GM12873 (cell line): ENCODE data around the gene USP36.

ENCODE experiments used
- CTCF ChIP-seq: IDR thresholded peaks from 2 replicates; pipeline ENCODE4 v1.5.1; 2012; ENCODE audit warnings: low read depth, mild to moderate bottlenecking, moderate library complexity, low read length, control low read depth; ENCODE audit not compliant: insufficient read depth; ENCODE audit errors: missing control alignments

USP36 gene

DNA sequence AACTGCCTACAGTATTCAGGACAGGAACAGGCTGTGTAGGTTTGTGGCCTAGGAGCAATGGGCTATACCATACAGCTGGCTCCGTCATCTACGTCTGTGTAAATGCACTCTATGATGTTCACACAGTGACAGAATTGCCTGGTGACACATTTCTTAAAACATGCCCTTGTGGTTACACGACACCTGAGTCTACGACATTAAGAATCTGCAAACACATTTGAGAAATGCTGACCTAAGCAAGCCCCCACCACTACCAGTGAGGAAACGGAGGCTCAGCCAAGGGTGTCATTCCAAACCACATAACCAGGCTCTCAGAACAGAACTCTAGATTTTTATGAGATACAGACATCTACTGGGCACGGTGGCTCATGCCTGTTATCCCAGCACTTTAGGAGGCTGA is 23.5 kb downstream of the USP36 start:
- TF ChIP-seq CTCF = no peak

GRCh38 chr17:78815696-78816095 is 24.9 kb downstream of the USP36 start:
- TF ChIP-seq CTCF = no peak

GRCh38 chr17:78812855-78813254 is 27.8 kb downstream of the USP36 start:
- TF ChIP-seq CTCF = no peak

DNA sequence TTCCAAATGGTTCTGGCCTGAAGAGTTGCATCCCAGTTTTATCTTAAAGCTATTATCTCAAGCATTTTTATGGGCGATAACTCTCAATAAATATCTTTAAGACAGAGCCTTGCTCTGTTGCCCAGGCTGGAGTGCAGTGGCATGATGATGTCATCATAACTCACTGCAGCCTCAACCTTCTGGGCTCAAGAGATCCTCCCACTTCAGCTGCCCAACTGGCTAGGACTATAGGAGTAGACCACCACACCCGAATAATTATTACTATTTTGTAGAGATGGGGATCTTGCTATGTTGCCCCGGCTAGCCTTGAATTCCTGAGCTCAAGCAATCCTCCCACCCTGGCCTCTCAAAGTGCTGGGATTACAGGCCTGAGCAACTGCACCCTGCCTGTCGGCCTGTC is 32.5 kb downstream of the USP36 start:
- no peak for TF ChIP-seq CTCF

DNA sequence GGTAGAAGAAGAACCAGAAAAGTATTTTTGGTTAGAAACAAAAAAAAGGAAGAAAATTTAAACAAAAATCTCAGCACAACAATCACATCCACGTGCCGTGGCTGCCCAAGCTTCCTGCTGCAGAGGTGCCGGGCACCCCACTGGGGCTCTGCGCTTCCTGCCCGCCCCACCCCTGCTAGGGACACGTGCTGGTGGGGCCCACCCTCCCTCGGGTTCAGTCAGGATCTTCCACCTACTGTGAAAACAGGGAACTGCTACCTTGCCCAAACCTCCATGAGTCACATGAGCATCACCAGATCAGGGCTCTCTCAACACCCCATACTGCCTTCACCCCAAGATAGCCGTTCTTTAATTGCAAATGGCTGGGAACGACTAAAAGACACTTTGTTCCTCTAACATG is 34.2 kb downstream of the USP36 start:
- TF ChIP-seq CTCF = peak; percentile 25

GRCh38 chr17:78805301-78805700 is 35.3 kb downstream of the USP36 start:
- TF ChIP-seq CTCF = no peak

GRCh38 chr17:78804777-78805176 is 35.8 kb downstream of the USP36 start:
- no peak for TF ChIP-seq CTCF
